Endothelial cell of umbilical vein (primary cell): ENCODE measurements around the gene CENPL. TPM values are rescaled to one million over a fixed set of nuclear protein-coding genes. Genes with fewer than 3 reads are reported as not detected.

Experiments used
- BruUV-seq: library from RNA; stranded (reverse); fragments of 400-500 nt; replicated peaks from 2 replicates; lab custom pipeline; 2021; lab: Mats Ljungman, UMichigan
- CTCF ChIA-PET: fragments of 300-600, 350-600 bp; sonication (Branson Sonifier 250); formaldehyde crosslinking; loops from one replicate; lab custom pipeline; 2021; ENCODE audit warnings: antibody characterized with exemption, inconsistent platforms; lab: Charles Lee
- POLR2A ChIA-PET: fragments of 300-600, 350-600 bp; sonication (Branson Sonifier 250); formaldehyde crosslinking; loops from one replicate; lab custom pipeline; 2021; ENCODE audit warnings: antibody characterized with exemption, inconsistent platforms; lab: Charles Lee
- DNase-seq: peaks from one replicate; pipeline ENCODE4 v3.0.0-alpha.2; 2011; ENCODE audit warnings: low read depth, low spot score
- FAIRE-seq: peaks from 2 replicates; lab custom pipeline; 2011; peaks lifted over from hg19 to GRCh38; lab: Jason Lieb, UNC
- H2AFZ ChIP-seq: 2 replicates; pipeline ENCODE4 v1.6.0; 2012; ENCODE audit warnings: low read depth, low read length, control low read depth, inconsistent platforms
- H3K27ac ChIP-seq: 2 replicates; pipeline ENCODE4 v1.5.1; 2011; ENCODE audit warnings: low read depth, mild to moderate bottlenecking, control low read depth, low read length, moderate library complexity; ENCODE audit not compliant: insufficient read depth
- H3K27me3 ChIP-seq, 2 experiments: 2 replicates each; pipeline versions ENCODE4 v1.6.0 to v1.6.1; 2011; ENCODE audit warnings: low read length in 2 of 2, mixed read lengths in 1 of 2; ENCODE audit not compliant: control insufficient read depth in 2 of 2, insufficient read depth in 2 of 2
- H3K36me3 ChIP-seq, 2 experiments: 2 replicates in 1 of 2; 3 replicates in 1 of 2; pipeline ENCODE4 v1.5.1; 2011; ENCODE audit warnings: low read length in 2 of 2, mild to moderate bottlenecking in 1 of 2, moderate library complexity in 1 of 2; ENCODE audit not compliant: control insufficient read depth in 2 of 2, insufficient read depth in 2 of 2; ENCODE audit errors: extremely low read depth in 1 of 2
- H3K4me1 ChIP-seq: 3 replicates; pipeline ENCODE4 v1.5.1; 2011; ENCODE audit warnings: mild to moderate bottlenecking, low read length; ENCODE audit not compliant: control insufficient read depth, insufficient read depth; ENCODE audit errors: extremely low read depth
- H3K4me2 ChIP-seq: 2 replicates; pipeline ENCODE4 v1.6.1; 2011; ENCODE audit warnings: low read length, control low read depth, mixed read lengths; ENCODE audit not compliant: insufficient read depth
- H3K4me3 ChIP-seq, 3 experiments: fragments of 200-600 bp in 1 of 3; sonication (generic), shearing (Covaris generic) in 1 of 3; replicated peaks in 1 of 3; 2 replicates each; pipeline ENCODE4 v1.5.1; 2011 to 2016; ENCODE audit warnings: control low read depth in 3 of 3, low read length in 3 of 3, mild to moderate bottlenecking in 2 of 3, inconsistent platforms in 1 of 3, low read depth in 1 of 3, moderate library complexity in 1 of 3; ENCODE audit not compliant: insufficient read depth in 1 of 3
- H3K79me2 ChIP-seq: 2 replicates; pipeline ENCODE4 v1.6.0; 2012; ENCODE audit warnings: low read length, inconsistent platforms; ENCODE audit not compliant: control insufficient read depth, insufficient read depth
- H3K9ac ChIP-seq: replicated peaks from 2 replicates; pipeline ENCODE3; 2011; ENCODE audit warnings: low read length, control low read depth; ENCODE audit not compliant: insufficient read depth; ENCODE audit errors: extremely low read depth
- H3K9me1 ChIP-seq: replicated peaks from 3 replicates; pipeline ENCODE4 v1.6.0; 2011; ENCODE audit warnings: mild to moderate bottlenecking, low read length; ENCODE audit not compliant: control insufficient read depth, insufficient read depth; ENCODE audit errors: extremely low read depth
- H3K9me3 ChIP-seq: replicated peaks from 2 replicates; pipeline ENCODE4 v1.5.1; 2012; ENCODE audit warnings: low read length, inconsistent platforms; ENCODE audit not compliant: control insufficient read depth, insufficient read depth
- H4K20me1 ChIP-seq: replicated peaks from 2 replicates; pipeline ENCODE3; 2011; ENCODE audit warnings: mild to moderate bottlenecking, low read length; ENCODE audit not compliant: control insufficient read depth, insufficient read depth; ENCODE audit errors: extremely low read depth
- EZH2 ChIP-seq: IDR thresholded peaks from 2 replicates; pipeline ENCODE4 v1.6.1; 2012; ENCODE audit warnings: borderline replicate concordance, low read depth, mild to moderate bottlenecking, moderate library complexity, low read length, inconsistent platforms; ENCODE audit not compliant: severe bottlenecking
- FOS ChIP-seq: IDR thresholded peaks from 2 replicates; pipeline ENCODE4 v1.6.1; 2011; ENCODE audit warnings: mild to moderate bottlenecking, low read length, moderate library complexity, borderline replicate concordance; ENCODE audit not compliant: insufficient read depth
- GATA2 ChIP-seq: IDR thresholded peaks from 2 replicates; pipeline ENCODE4 v1.7.0; 2011; ENCODE audit warnings: low read depth, mild to moderate bottlenecking, moderate library complexity, mixed read lengths, low read length; ENCODE audit not compliant: insufficient read length, insufficient read depth
- JUN ChIP-seq: IDR thresholded peaks from 2 replicates; pipeline ENCODE4 v1.6.1; 2011; ENCODE audit warnings: borderline replicate concordance, low read depth; ENCODE audit not compliant: insufficient read length, insufficient read depth
- MYC ChIP-seq: IDR thresholded peaks from one replicate; pipeline ENCODE4 v1.6.1; 2011; ENCODE audit warnings: mild to moderate bottlenecking, low read depth, low read length
- POLR2A ChIP-seq: IDR thresholded peaks from 2 replicates; pipeline ENCODE4 v1.6.1; 2012; ENCODE audit warnings: low read depth, mild to moderate bottlenecking, control low read depth, low read length
- POLR2AphosphoS5 ChIP-seq: IDR thresholded peaks from 2 replicates; pipeline ENCODE4 v1.6.1; 2012; ENCODE audit warnings: low read depth, mild to moderate bottlenecking, control low read depth, low read length, moderate library complexity; ENCODE audit not compliant: insufficient read depth
- dilution Hi-C: fragments of 300-500 bp; cut with MboI; formaldehyde crosslinking; loops from one replicate; pipeline ENCODE4 v1.15.0; 2019; ENCODE audit warnings: low sequenced_read_pairs; ENCODE audit not compliant: extremely low pct_ligation_motif_present
- intact Hi-C: fragments of 100-400 bp; cut with micrococcal nuclease; formaldehyde crosslinking; loops from one replicate; pipeline ENCODE4 v1.10.0; 2022
- polyA plus RNA-seq, 4 experiments: library from polyadenylated mRNA; depleted of rRNA in 3 of 4; stranded (reverse) in 3 of 4; unstranded in 1 of 4; fragments of >200 nt; gene quantifications; 2 replicates each; pipeline versions ENCODE4 v1.2.1 to v1.2.3, GENCODE V29; 2011 to 2012; ENCODE audit warnings: missing spikeins in 1 of 4
- total RNA-seq: library from RNA; stranded (reverse); gene quantifications from 2 replicates; pipeline ENCODE4 v1.2.3, GENCODE V29; 2021
- TF ChIP-seq, protein P1 (sequence below): IDR thresholded peaks from 2 replicates; pipeline ENCODE4 v1.6.1; 2011; ENCODE audit not compliant: insufficient read depth, insufficient read length
- TF ChIP-seq, protein P2 (sequence below), 2 donors: IDR thresholded peaks; 1 replicate in 1 of 2; 2 replicates in 1 of 2; pipeline ENCODE4 v1.5.1; 2011; ENCODE audit warnings: low read length in 2 of 2, mild to moderate bottlenecking in 2 of 2, moderate library complexity in 2 of 2, control low read depth in 1 of 2, inconsistent platforms in 1 of 2, low read depth in 1 of 2; ENCODE audit not compliant: insufficient read depth in 1 of 2; ENCODE audit errors: extremely low read depth in 1 of 2

Gene CENPL
- total and polyA plus RNA-seq, 2 donors (not counting 3 experiments of a cell fraction or from before 2014, with no cell fraction given): 5.9 to 20.8 TPM

DNA sequence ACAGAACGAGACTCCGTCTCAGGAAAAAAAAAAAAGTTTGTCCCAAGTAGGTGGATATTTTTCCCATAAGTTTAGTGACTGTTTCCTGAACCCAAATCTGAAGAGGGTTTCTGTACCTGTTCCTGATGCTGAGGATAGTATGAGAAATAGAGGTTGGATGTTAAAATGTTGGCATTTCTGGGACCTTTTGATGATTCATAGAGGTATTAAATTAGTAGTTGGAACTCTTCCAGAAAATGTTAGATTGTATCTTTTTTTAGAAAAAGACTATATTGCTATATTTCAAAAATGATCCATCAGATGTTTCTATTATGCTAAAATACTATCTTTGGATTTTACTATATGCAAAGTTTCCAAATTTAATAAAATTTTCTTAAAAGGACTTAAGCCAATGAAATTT lies 2.9 kb upstream of the CENPL start:
- Histone ChIP-seq H3K79me2 (peaks cover 16% of the 10 kb centered on the region), H3K36me3 (no peaks in the 10 kb centered on the region), H3K4me3 (no peak overlapping the region), H4K20me1 (no peaks in the 10 kb centered on the region), H3K9ac (no peak overlapping the region), H2AFZ (no peak overlapping the region), H3K9me3 (no peaks in the 10 kb centered on the region), H3K27ac (no peak overlapping the region), H3K4me1 (peaks cover 13% of the 10 kb centered on the region), H3K4me2 (peak overlapping the region; percentile 27), H3K9me1 (no peaks in the 10 kb centered on the region), H3K27me3 (no peaks in the 10 kb centered on the region)
- POLR2A ChIA-PET: no interaction called here
- no peak for FAIRE-seq
- intact Hi-C loops: no loop called here
- CTCF ChIA-PET: interaction anchor here (1.1 kb wide), 1 partner anchor 398 kb away, joined by 6 read pairs; no protein-coding TSS in a partner anchor
- no TSS peak for BruUV-seq
- dilution Hi-C loops: no loop called here
- TF ChIP-seq FOS (no peak), MYC (no peak), POLR2AphosphoS5 (no peak), EZH2 (no peak), POLR2A (no peak), GATA2 (no peak), JUN (no peak)
- TF ChIP-seq, protein P1, sequence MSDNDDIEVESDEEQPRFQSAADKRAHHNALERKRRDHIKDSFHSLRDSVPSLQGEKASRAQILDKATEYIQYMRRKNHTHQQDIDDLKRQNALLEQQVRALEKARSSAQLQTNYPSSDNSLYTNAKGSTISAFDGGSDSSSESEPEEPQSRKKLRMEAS: no peak
- TF ChIP-seq, protein P2, sequence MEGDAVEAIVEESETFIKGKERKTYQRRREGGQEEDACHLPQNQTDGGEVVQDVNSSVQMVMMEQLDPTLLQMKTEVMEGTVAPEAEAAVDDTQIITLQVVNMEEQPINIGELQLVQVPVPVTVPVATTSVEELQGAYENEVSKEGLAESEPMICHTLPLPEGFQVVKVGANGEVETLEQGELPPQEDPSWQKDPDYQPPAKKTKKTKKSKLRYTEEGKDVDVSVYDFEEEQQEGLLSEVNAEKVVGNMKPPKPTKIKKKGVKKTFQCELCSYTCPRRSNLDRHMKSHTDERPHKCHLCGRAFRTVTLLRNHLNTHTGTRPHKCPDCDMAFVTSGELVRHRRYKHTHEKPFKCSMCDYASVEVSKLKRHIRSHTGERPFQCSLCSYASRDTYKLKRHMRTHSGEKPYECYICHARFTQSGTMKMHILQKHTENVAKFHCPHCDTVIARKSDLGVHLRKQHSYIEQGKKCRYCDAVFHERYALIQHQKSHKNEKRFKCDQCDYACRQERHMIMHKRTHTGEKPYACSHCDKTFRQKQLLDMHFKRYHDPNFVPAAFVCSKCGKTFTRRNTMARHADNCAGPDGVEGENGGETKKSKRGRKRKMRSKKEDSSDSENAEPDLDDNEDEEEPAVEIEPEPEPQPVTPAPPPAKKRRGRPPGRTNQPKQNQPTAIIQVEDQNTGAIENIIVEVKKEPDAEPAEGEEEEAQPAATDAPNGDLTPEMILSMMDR (IDR thresholded peaks at IDR 0.05; ENCODE audit: extremely low read depth in 1 of 2, insufficient read depth in 1 of 2, low read depth in 1 of 2, low read length in 2 of 2): no peak
- no peak for DNase-seq
